GM12878 (cell line): ENCODE data around the gene PRPF6. TPM values are rescaled to one million over a fixed set of nuclear protein-coding genes. Genes with fewer than 3 reads are reported as not detected.
A peak's percentile ranks its signal among the peaks of the same experiment; 100 is the strongest.

ENCODE experiments used
- ATAC-seq: fragments of 200-7000 bp; cut with Tn5 transposase; 3 replicates; pipeline ENCODE4 v1.9.1; 2020; ENCODE audit warnings: mild to moderate bottlenecking, moderate library complexity
- BruUV-seq: library from RNA; stranded (reverse); fragments of 400-500 nt; replicated peaks from 2 replicates; lab custom pipeline; 2021; lab: Mats Ljungman, UMichigan
- CTCF ChIA-PET: fragments of 300-600 bp; sonication (Branson Sonifier 250); formaldehyde crosslinking; extraction: SDS; loops from one replicate; lab custom pipeline; 2021; ENCODE audit warnings: inconsistent platforms; lab: Yijun Ruan, JAX
- POLR2A ChIA-PET: fragments of 350-600 bp; formaldehyde crosslinking; extraction: SDS; loops from one replicate; lab custom pipeline; 2021; ENCODE audit warnings: inconsistent platforms; lab: Charles Lee
- RAD21 ChIA-PET: fragments of 300-600 bp; sonication (Branson Sonifier 250); formaldehyde crosslinking; loops from one replicate; lab custom pipeline; 2023; ENCODE audit warnings: antibody characterized with exemption; ENCODE audit not compliant: unreplicated experiment; lab: Charles Lee
- SMC1A ChIA-PET: fragments of 300-600 bp; sonication (Branson Sonifier 250); formaldehyde crosslinking; loops from one replicate; lab custom pipeline; 2023; ENCODE audit not compliant: unreplicated experiment, uncharacterized antibody; lab: Charles Lee
- DNase-seq: peaks from one replicate; pipeline ENCODE4 v3.0.0-alpha.2; 2011; ENCODE audit warnings: low read depth, low spot score
- FAIRE-seq: peaks from 3 replicates; lab custom pipeline; 2011; peaks lifted over from hg19 to GRCh38; lab: Jason Lieb, UNC
- H2AFZ ChIP-seq: 2 replicates; pipeline ENCODE4 v1.6.0; 2011; ENCODE audit warnings: low read depth, low read length, control low read depth; ENCODE audit not compliant: control insufficient read depth
- H3K27ac ChIP-seq: 2 replicates; pipeline ENCODE4 v1.5.1; 2011; ENCODE audit warnings: control low read depth; ENCODE audit not compliant: control insufficient read depth, insufficient read depth
- H3K27me3 ChIP-seq, 2 experiments: replicated peaks in 1 of 2; 2 replicates each; pipeline versions ENCODE4 v1.6.0 to v1.6.1; 2011; ENCODE audit warnings: low read length in 1 of 2; ENCODE audit not compliant: control insufficient read depth in 2 of 2, insufficient read depth in 2 of 2
- H3K36me3 ChIP-seq, 2 experiments: 2 replicates each; pipeline ENCODE4 v1.5.1; 2011; ENCODE audit warnings: low read length in 1 of 2; ENCODE audit not compliant: control insufficient read depth in 2 of 2, insufficient read depth in 2 of 2
- H3K4me1 ChIP-seq: 2 replicates; pipeline ENCODE4 v1.6.1; 2011; ENCODE audit warnings: mild to moderate bottlenecking, low read length, moderate library complexity, mixed read lengths; ENCODE audit not compliant: control insufficient read depth, insufficient read depth
- H3K4me2 ChIP-seq: 2 replicates; pipeline ENCODE4 v1.6.0; 2011; ENCODE audit warnings: control low read depth; ENCODE audit not compliant: control insufficient read depth, insufficient read depth
- H3K4me3 ChIP-seq: fragments of 200-600 bp; sonication (generic); 2 replicates; pipeline ENCODE4 v1.5.1; 2016
- H3K79me2 ChIP-seq: 2 replicates; pipeline ENCODE4 v1.6.0; 2011; ENCODE audit warnings: low read length; ENCODE audit not compliant: control insufficient read depth, insufficient read depth
- H3K9ac ChIP-seq: 2 replicates; pipeline ENCODE4 v1.8.0; 2011; ENCODE audit warnings: low read length, control low read depth, mixed read lengths; ENCODE audit not compliant: control insufficient read depth, insufficient read depth
- H3K9me3 ChIP-seq: replicated peaks from 3 replicates; pipeline ENCODE4 v1.5.1; 2011; ENCODE audit warnings: mild to moderate bottlenecking, low read length; ENCODE audit not compliant: control insufficient read depth, insufficient read depth
- H4K20me1 ChIP-seq: 2 replicates; pipeline ENCODE4 v1.6.0; 2011; ENCODE audit not compliant: control insufficient read depth, insufficient read depth
- BCL11A ChIP-seq: IDR thresholded peaks from 2 replicates; pipeline ENCODE4 v1.6.1; 2011; ENCODE audit warnings: low read depth, low read length
- GABPA ChIP-seq: IDR thresholded peaks from 2 replicates; pipeline ENCODE4 v1.6.1; 2014; ENCODE audit warnings: antibody characterized with exemption, low read depth, mild to moderate bottlenecking, inconsistent platforms
- MLLT1 ChIP-seq: fragments of 450-650 bp; IDR thresholded peaks from 2 replicates; pipeline ENCODE4 v1.6.1; 2016; ENCODE audit warnings: mild to moderate bottlenecking
- PRDM15 ChIP-seq: fragments of 450-650 bp; formaldehyde crosslinking; IDR thresholded peaks from 2 replicates; pipeline ENCODE4 v1.4.0; 2020; ENCODE audit warnings: mild to moderate bottlenecking, moderate library complexity
- SMAD1 ChIP-seq: fragments of 450-650 bp; IDR thresholded peaks from 2 replicates; pipeline ENCODE4 v1.6.1; 2018; ENCODE audit warnings: mild to moderate bottlenecking, low read depth; ENCODE audit not compliant: partially characterized antibody
- ZNF274 ChIP-seq: IDR thresholded peaks from one replicate; pipeline ENCODE4 v1.8.0; 2011; ENCODE audit not compliant: insufficient read length, insufficient read depth
- ZSCAN29 ChIP-seq: fragments of 450-650 bp; IDR thresholded peaks from 2 replicates; pipeline ENCODE4 v1.6.1; 2017; ENCODE audit warnings: mild to moderate bottlenecking, moderate library complexity
- WGBS: methylation state at CpG from one replicate; pipeline ENCODE4 v1.1.6; 2016; ENCODE audit warnings: low lambda C conversion rate; ENCODE audit not compliant: insufficient replicate concordance, insufficient coverage; ENCODE audit errors: missing lambda C conversion rate; 5-methylcytosine and 5-hydroxymethylcytosine counted together
- in situ Hi-C: fragments of 300-500 bp; cut with MboI; formaldehyde crosslinking; loops from 9 replicates; pipeline ENCODE4 v1.14.3; 2018; ENCODE audit warnings: mixed read lengths
- intact Hi-C: fragments of 100-400 bp; cut with micrococcal nuclease; formaldehyde crosslinking; loops from one replicate; pipeline ENCODE4 v1.14.2; 2022; ENCODE audit not compliant: unreplicated experiment
- polyA plus RNA-seq, 11 experiments: library from polyadenylated mRNA; depleted of rRNA in 4 of 11; unstranded in 6 of 11; stranded (reverse) in 5 of 11; fragments of >200 nt; fragmentation: Nextera tagmentation in 4 of 11; fragmentation: Illumina TruSeq in 1 of 11; extraction: Ambion mirVana in 4 of 11; extraction: Trizol in 1 of 11; gene quantifications; 1 replicate in 1 of 11; 2 replicates in 10 of 11; pipeline versions ENCODE4 v1.2.1 to v1.2.3, GENCODE V29; 2011 to 2016; ENCODE audit warnings: inconsistent platforms in 2 of 11, missing spikeins in 2 of 11, low read depth in 1 of 11
- total RNA-seq, 4 experiments: library from RNA; depleted of rRNA in 3 of 4; stranded (reverse); fragments of >200 nt in 3 of 4; fragmentation: Illumina TruSeq in 1 of 4; extraction: Trizol in 1 of 4; gene quantifications; 2 replicates each; pipeline versions ENCODE4 v1.2.1 to v1.2.3, GENCODE V29; 2013 to 2021

Gene PRPF6
- total and polyA plus RNA-seq, 10 of the 15 experiments (the other 5 are each of a cell fraction or from before 2014, with no cell fraction given), result 5.0 to 102 (median 71.3) TPM

GRCh38 chr20:64052326-64052722, 71.4 kb downstream of the PRPF6 start (continued):
- no peak for TF ChIP-seq PRDM15 (CRISPR knock-in tag)
- TF ChIP-seq SMAD1, result no peak
- TF ChIP-seq GABPA, result no peak
- TF ChIP-seq BCL11A, result no peak
- TF ChIP-seq ZNF274, result no peak

GRCh38 chr20:64052987-64053840, 72.3 kb downstream of the PRPF6 start:
- H3K27me3 ChIP-seq, result peaks cover 4 to 8% of the 10 kb centered on the region in 2 experiments; a peak in 3 of 4 replicates

More at GRCh38 chr20:64052987-64053840, 72.3 kb downstream of the PRPF6 start:
- SMC1A ChIA-PET, result interaction anchor here (1.1 to 1.8 kb wide), 4 partner anchors 9 to 73 kb away, joined by 3 to 9 read pairs (median 4); partner anchors contain the start of genes PRPF6 and TCEA2
- Histone ChIP-seq H3K4me3 (no peak overlapping the region), H4K20me1 (no peaks in the 10 kb centered on the region), H3K36me3 (no peaks in the 10 kb centered on the region), H2AFZ (no peak overlapping the region), H3K27ac (no peak overlapping the region), H3K9ac (no peak overlapping the region), H3K4me1 (peaks cover 43% of the 10 kb centered on the region), H3K79me2 (no peaks in the 10 kb centered on the region; the same call in none of the 2 replicates), H3K9me3 (no peaks in the 10 kb centered on the region), H3K4me2 (no peak overlapping the region)
- no peak for FAIRE-seq
- DNase-seq, result no peak
- in situ Hi-C loops, result no loop called here
- no peak for ATAC-seq
- no TSS peak for BruUV-seq
- POLR2A ChIA-PET, result interaction anchor here (0.7 to 2.0 kb wide), 3 partner anchors 9 to 15 kb away, joined by 4 to 6 read pairs (median 5); no protein-coding TSS in a partner anchor
- RAD21 ChIA-PET, result interaction anchor here (1.3 to 7.1 kb wide), 4 partner anchors 9 to 76 kb away, joined by 3 to 78 read pairs (median 6); no protein-coding TSS in a partner anchor
- 72% methylated on average over 26 of the region's 33 CpGs for WGBS
- TF ChIP-seq MLLT1 (peak; percentile 72), ZSCAN29 (no peak)
- intact Hi-C loops, result loop anchor here (10.0 kb wide), 1 partner anchor 188 kb away; the partner anchor contains the start of genes ABHD16B and TPD52L2
- CTCF ChIA-PET, result interaction anchor here (1.0 to 9.2 kb wide), 5 partner anchors 12 to 267 kb away, joined by 3 to 108 read pairs (median 10); partner anchors contain the start of genes PRPF6 and SAMD10
